Lower leg skin (tissue), 4 donors: ENCODE measurements around the gene FNDC3B. TPM values are rescaled to one million over a fixed set of nuclear protein-coding genes. Genes with fewer than 3 reads are reported as not detected.

Source experiments
- DNase-seq, 2 donors: peaks; one replicate each; pipeline ENCODE4 v3.0.0-alpha.2; 2019; ENCODE audit warnings: low spot score in 2 of 2
- H3K4me3 ChIP-seq: fragments of 200-600 bp; sonication (generic); 2 replicates; pipeline ENCODE4 v1.5.1; 2017; ENCODE audit warnings: mild to moderate bottlenecking, low read depth; ENCODE audit not compliant: poor library complexity, severe bottlenecking
- POLR2A ChIP-seq, 2 donors: fragments of 450-650 bp; IDR thresholded peaks; one replicate each; pipeline ENCODE4 v1.6.1; 2016 to 2017; ENCODE audit warnings: antibody characterized with exemption in 2 of 2, mild to moderate bottlenecking in 1 of 2, moderate library complexity in 1 of 2
- WGBS, 2 donors: methylation state at CpG; one replicate each; pipeline ENCODE4 v1.1.5; 2018; 5-methylcytosine and 5-hydroxymethylcytosine counted together
- intact Hi-C: fragments of 100-400 bp; cut with DNase I; formaldehyde crosslinking; loops from one replicate; pipeline ENCODE4 v1.15.0; 2023; ENCODE audit warnings: low total_unique reads
- total RNA-seq, 4 donors: library from RNA; depleted of rRNA; stranded (reverse); fragments of >200 nt; gene quantifications; one replicate each; pipeline ENCODE4 v1.1.0, GENCODE V29; 2016
- TF ChIP-seq, protein P1 (sequence below), 3 donors: fragments of 450-650 bp; IDR thresholded peaks; one replicate each; pipeline ENCODE4 v1.5.1; 2016; ENCODE audit warnings: antibody characterized with exemption in 3 of 3, mild to moderate bottlenecking in 3 of 3, moderate library complexity in 2 of 3

FNDC3B gene
- total RNA-seq, 4 donors from 2014 or later = 22.9 to 39.3 (median 23.2) TPM

DNA sequence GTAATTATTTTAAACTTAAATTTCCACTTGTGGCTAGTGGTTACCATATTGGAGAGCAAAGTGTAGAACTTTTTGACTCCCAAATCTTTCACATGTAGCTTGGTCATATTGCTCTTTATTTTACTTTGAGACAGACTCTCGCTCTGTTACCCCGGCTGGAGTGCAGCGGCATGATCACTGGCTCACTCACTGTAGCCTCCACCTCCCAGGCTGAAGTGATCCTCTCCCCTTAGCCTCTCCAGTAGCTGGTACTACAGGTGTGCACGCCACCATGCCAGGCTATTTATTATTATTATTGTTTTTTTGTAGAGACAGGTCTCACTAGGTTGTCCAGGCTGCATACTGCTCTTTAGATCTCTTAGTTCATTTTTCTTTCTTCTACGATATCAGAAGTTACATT, 3.9 kb downstream of the FNDC3B start:
- 85 to 89% methylated on average over 5 of the region's 5 CpGs for WGBS, 2 donors
- TF ChIP-seq, protein P1, sequence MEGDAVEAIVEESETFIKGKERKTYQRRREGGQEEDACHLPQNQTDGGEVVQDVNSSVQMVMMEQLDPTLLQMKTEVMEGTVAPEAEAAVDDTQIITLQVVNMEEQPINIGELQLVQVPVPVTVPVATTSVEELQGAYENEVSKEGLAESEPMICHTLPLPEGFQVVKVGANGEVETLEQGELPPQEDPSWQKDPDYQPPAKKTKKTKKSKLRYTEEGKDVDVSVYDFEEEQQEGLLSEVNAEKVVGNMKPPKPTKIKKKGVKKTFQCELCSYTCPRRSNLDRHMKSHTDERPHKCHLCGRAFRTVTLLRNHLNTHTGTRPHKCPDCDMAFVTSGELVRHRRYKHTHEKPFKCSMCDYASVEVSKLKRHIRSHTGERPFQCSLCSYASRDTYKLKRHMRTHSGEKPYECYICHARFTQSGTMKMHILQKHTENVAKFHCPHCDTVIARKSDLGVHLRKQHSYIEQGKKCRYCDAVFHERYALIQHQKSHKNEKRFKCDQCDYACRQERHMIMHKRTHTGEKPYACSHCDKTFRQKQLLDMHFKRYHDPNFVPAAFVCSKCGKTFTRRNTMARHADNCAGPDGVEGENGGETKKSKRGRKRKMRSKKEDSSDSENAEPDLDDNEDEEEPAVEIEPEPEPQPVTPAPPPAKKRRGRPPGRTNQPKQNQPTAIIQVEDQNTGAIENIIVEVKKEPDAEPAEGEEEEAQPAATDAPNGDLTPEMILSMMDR (IDR thresholded peaks at IDR 0.05) = no peak
- no peak for TF ChIP-seq POLR2A (IDR thresholded peaks at IDR 0.05)
- DNase-seq = no peak
- H3K4me3 ChIP-seq = no peak overlapping the region
- intact Hi-C loops = no loop called here

DNA sequence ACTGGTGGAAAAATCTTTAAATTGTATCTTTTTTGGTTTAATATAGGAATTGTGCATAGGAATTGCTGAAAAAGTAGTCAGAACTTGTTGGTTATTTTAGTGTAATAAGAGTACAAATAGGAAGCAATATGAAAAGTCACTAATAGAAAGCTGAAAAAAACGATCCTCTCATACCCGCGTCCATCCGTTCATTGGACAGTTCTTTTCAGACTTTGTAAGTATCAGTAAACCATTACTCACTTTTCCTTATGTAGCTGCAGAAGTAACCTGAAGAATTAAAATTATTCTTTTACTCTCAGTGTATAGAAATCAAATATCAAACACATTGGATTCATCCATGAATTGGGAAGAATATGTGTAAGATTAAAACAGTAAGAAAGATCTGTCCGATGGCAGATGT, 4.4 kb downstream of the FNDC3B start:
- no peak overlapping the region for H3K4me3 ChIP-seq
- 68 to 80% methylated on average over 5 of the region's 5 CpGs for WGBS, 2 donors
- no peak for TF ChIP-seq POLR2A (IDR thresholded peaks at IDR 0.05)
- TF ChIP-seq, protein P1 (IDR thresholded peaks at IDR 0.05) = no peak
- intact Hi-C loops = no loop called here
- DNase-seq = no peak

DNA sequence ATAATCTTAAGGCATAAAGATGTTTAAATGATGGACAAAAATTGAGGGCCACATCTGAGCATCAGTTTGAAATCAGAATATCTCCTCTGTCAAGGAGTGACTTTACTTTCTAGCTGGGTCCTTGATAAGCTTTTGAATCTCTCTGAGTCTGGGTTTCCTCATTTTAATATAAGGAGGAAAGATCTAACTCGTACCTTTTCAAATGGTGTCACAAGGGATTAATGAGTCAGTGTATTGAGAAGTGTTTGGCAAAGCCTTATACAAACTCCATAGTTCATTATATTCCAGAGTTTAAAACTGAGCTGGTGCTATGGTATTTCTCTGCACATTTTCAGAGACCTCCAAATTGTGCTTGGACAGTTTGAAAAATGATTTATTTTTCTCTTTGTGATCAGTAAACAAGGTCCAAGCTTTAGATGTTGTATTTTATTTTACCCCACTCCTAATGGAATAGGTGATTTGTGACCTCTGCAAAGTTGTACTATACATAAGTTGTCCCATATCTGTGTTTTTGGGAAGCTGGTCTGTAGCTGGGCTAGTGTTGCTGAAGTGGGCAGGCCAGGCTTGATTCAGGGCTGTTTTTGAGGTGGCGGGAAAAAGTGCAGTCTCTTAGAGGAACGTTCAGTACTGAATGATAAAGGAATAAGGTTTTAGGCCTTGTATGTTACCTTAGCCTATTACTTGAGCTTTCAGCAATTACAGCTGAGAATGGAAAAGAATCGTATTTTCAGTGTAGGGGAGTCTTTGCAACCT, 5.6 kb downstream of the FNDC3B start:
- no peak for DNase-seq
- intact Hi-C loops = no loop called here
- WGBS, 2 donors = 59 to 60% methylated on average over 4 of the region's 4 CpGs
- TF ChIP-seq POLR2A (IDR thresholded peaks at IDR 0.05) = no peak
- TF ChIP-seq, protein P1 (IDR thresholded peaks at IDR 0.05) = no peak
- H3K4me3 ChIP-seq = no peak overlapping the region

DNA sequence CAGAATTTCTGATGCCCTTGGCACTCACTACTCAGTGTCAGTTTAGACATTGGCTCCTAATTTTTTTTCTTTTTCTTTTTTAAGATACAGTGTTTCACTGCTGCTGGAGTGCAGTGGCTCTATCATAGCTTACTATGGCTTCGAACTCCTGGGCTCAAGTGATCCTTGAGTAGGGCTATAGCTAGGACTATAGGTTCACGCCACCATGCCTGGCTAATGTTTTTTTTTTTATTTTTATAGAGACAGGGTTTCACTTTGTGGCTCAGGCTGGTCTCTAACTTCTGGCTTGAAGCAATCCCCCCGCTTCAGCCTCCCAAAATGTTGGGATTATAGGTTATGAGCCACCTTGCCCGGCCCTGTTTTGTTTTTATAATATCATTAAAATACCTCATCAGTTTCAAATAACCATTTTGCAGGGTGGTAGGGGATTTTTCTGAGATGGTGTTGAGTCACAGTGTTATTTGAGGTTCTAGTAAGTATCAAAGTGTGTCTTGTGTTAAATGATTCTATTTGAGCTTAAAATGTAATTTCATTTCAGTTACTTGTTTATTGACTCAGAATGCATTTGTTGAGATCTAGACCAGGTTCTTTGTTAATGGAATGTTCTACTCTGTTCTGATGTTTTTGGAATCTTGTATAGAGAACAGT, 7.0 kb downstream of the FNDC3B start:
- 79 to 83% methylated on average over 4 of the region's 4 CpGs for WGBS, 2 donors
- TF ChIP-seq, protein P1 (IDR thresholded peaks at IDR 0.05) = no peak
- TF ChIP-seq POLR2A (IDR thresholded peaks at IDR 0.05) = no peak

DNA sequence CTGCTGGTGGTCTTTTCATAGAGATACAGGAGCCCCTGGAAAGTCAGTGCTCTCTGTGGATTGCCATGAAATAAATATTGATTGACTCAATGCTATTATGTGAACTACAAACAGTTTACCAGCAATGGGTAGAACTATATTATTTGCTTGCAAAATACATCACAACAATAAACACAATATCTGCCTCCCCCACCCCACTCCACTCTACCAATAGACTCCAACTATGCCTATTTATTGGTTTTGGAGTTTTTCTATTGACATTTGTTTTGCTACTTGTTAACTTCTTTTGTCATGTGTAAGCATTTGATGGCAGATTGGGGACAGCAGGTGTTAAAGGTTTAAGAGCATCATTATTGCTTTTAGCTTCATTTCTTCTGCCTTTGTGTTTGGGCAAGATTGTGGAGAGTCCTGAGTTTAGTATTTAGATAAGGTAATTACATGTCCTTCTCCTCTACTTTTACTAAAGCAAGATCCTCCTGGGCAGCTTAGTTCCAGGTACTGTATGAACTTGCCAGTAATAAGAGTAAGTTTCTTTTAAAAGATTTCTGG, 8.3 kb downstream of the FNDC3B start:
- no peak for DNase-seq
- intact Hi-C loops = no loop called here
- no peak for TF ChIP-seq POLR2A (IDR thresholded peaks at IDR 0.05)
- TF ChIP-seq, protein P1 (IDR thresholded peaks at IDR 0.05) = no peak
- H3K4me3 ChIP-seq = no peak overlapping the region

More for the DNA sequence above, 7.0 kb downstream of the FNDC3B start:
- no peak for DNase-seq
- H3K4me3 ChIP-seq = no peak overlapping the region
- intact Hi-C loops = no loop called here
